ENCODE results near the gene TAF1C. TPM values are rescaled to one million over a fixed set of nuclear protein-coding genes. Genes with fewer than 3 reads are reported as not detected.

The TAF1C gene
- total RNA-seq (2021) (40.2 and 43.0 TPM in 2 replicates), Bru-seq, nascent RNA (percentile 60 among the genes with signal in this experiment), BruChase-seq, experiment 1, labeled RNA remaining after a 2-hour chase (percentile 74 among the genes with signal in this experiment), BruChase-seq, experiment 2, labeled RNA remaining after a 6-hour chase (percentile 83 among the genes with signal in this experiment)
- long read RNA-seq, transcript TAF1C-216 (15 exons, 2,972 nt): major isoform, 5 of 59 reads
- long read RNA-seq, partial matches to known transcripts: 8 of 59 reads
- long read RNA-seq, other reads (novel, unspliced or antisense): 37 of 59 reads

DNA sequence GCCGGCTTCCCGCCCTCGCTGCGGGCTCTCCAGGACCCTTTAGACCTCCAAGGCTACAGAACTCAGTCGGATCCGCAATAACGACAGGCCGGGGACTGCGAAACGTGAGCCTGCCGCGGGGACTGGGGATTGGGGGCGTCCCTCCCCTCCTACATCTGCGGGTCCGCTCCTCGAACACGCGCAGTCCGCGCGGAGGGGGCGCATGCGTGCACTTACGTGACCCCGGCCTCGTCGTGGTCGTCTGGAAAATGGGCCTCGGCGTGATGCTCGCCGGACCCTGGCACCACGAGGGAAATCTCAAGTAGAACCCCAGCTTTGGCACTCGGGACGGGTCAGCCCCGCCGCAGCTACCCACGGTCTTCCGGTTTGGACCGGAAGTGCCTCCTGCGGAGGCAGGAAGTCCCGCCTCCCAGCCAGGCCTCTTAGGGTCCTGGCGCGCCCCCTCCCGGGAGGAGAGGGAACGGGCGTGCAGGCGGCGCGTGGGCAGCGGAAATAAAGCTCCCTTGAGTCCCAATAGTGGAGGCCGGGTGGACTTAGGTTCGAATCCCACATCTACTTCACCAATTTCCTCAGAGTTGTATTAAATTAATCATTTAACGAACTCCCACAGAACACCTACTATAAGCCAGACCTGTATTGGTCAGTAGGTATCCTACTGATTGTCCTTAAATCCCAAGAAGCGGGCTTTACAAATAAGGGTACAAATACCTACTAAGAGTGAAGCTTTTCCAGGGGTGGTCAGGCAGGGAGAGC, at the start of gene TAF1C:
Gene TAF1C (minus strand): TSS at position 373 of the 753 bp plus-strand sequence. CDS start 2,069 bp downstream, outside the sequence.
- intact Hi-C loops (cut with micrococcal nuclease; ENCODE audit: unreplicated experiment): loop anchor here (2.0 kb wide), 1 partner anchor 122 kb away; no protein-coding TSS in a partner anchor

GRCh38 chr16:84234321-84235241, 47.7 kb upstream of the TAF1C start:
- Histone ChIP-seq H3K4me2 (no peak overlapping the region), H3F3A (ENCODE audit: insufficient read depth, low read depth) (peaks cover 3% of the 10 kb centered on the region), H4K20me1 (ENCODE audit: insufficient read depth) (no peaks in the 10 kb centered on the region), H2AFZ (no peak overlapping the region), H3K4me3 (no peak overlapping the region), H3K9me2 (ENCODE audit: insufficient read depth) (no peaks in the 10 kb centered on the region), H3K79me2 (ENCODE audit: low read depth) (no peaks in the 10 kb centered on the region), H3K9me3 (ENCODE audit: insufficient read depth, low read depth) (no peaks in the 10 kb centered on the region), H3K27me3 (ENCODE audit: insufficient read depth, low read depth) (no peaks in the 10 kb centered on the region), H3K4me1 (replicated peaks; ENCODE audit: insufficient read depth) (no peaks in the 10 kb centered on the region), H3K27ac (no peak overlapping the region), H3K36me3 (ENCODE audit: low read depth) (no peaks in the 10 kb centered on the region)
- CTCF ChIA-PET: no interaction called here
- intact Hi-C loops (cut with micrococcal nuclease; ENCODE audit: unreplicated experiment): no loop called here
- POLR2A ChIA-PET (ENCODE audit: unreplicated experiment): no interaction called here
- peak in 1 of 2 experiments; percentile 6 for DNase-seq
- no TSS peak for BruUV-seq (replicated peaks)
- TF ChIP-seq, protein P1, sequence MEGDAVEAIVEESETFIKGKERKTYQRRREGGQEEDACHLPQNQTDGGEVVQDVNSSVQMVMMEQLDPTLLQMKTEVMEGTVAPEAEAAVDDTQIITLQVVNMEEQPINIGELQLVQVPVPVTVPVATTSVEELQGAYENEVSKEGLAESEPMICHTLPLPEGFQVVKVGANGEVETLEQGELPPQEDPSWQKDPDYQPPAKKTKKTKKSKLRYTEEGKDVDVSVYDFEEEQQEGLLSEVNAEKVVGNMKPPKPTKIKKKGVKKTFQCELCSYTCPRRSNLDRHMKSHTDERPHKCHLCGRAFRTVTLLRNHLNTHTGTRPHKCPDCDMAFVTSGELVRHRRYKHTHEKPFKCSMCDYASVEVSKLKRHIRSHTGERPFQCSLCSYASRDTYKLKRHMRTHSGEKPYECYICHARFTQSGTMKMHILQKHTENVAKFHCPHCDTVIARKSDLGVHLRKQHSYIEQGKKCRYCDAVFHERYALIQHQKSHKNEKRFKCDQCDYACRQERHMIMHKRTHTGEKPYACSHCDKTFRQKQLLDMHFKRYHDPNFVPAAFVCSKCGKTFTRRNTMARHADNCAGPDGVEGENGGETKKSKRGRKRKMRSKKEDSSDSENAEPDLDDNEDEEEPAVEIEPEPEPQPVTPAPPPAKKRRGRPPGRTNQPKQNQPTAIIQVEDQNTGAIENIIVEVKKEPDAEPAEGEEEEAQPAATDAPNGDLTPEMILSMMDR (conservative IDR thresholded peaks at IDR 0.05): no peak
- no peak for TF ChIP-seq EZH2 (IDR thresholded peaks at IDR 0.05; ENCODE audit: low read depth)

More for the DNA sequence above, at the start of gene TAF1C:
- no peak for TF ChIP-seq EZH2 (IDR thresholded peaks at IDR 0.05; ENCODE audit: low read depth)
- TF ChIP-seq, protein P1 (conservative IDR thresholded peaks at IDR 0.05): peak; percentile 93
- TSS peak; percentile 48 for BruUV-seq (replicated peaks)
- no peaks in the 10 kb centered on the region; the same call in 1 of the 2 replicates for H3K36me3 ChIP-seq (ENCODE audit: low read depth)
- H4K20me1 ChIP-seq (ENCODE audit: insufficient read depth): peaks cover 3% of the 10 kb centered on the region; the same call in 1 of the 2 replicates
- peaks cover 34% of the 10 kb centered on the region for H3K79me2 ChIP-seq (ENCODE audit: low read depth)
- H3K27me3 ChIP-seq (ENCODE audit: insufficient read depth, low read depth): no peaks in the 10 kb centered on the region
- ChIA-PET POLR2A (ENCODE audit: unreplicated experiment) (interaction anchor here (0.7 kb wide), 1 partner anchor 126 kb away, joined by 6 read pairs; no protein-coding TSS in a partner anchor), CTCF (interaction anchor here (0.6 to 1.2 kb wide), 9 partner anchors 41 to 322 kb away, joined by 3 to 12 read pairs (median 4); partner anchors contain the start of gene MBTPS1)
- peak; percentile 86 to 88 for DNase-seq
- H3K4me3 ChIP-seq: peak within 1 kb of the TSS; percentile 99
- no peaks in the 10 kb centered on the region for H3K9me2 ChIP-seq (ENCODE audit: insufficient read depth)
- no peaks in the 10 kb centered on the region for H3F3A ChIP-seq (ENCODE audit: insufficient read depth, low read depth)
- peaks cover 10% of the 10 kb centered on the region; the same call in 1 of the 2 replicates for H3K4me1 ChIP-seq (replicated peaks; ENCODE audit: insufficient read depth)
- H3K4me2 ChIP-seq: peak within 1 kb of the TSS; percentile 96
- peak within 1 kb of the TSS; percentile 100 for H2AFZ ChIP-seq
- H3K27ac ChIP-seq: no peak within 1 kb of the TSS
- no peaks in the 10 kb centered on the region for H3K9me3 ChIP-seq (ENCODE audit: insufficient read depth, low read depth)

DNA sequence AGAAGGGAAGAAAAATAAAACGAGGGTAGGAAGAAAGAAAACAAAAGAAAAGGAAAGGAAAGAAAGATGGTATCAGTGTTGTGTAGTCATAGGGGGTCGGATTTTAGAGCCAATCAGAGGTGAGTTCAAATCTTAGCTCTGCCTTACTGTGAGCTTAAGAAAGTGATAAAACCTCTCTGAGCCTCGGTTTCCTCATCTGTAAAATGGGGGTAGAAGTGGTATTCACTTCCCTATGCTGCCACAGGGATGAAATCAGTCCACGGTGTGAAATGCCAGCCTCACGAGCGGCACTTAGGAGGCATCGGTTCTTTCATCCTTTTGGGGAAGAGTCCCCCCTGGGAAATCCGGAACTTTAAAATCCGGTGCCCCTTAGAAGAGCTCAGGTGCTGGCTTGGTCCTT, 46.9 kb upstream of the TAF1C start:
- TF ChIP-seq EZH2 (IDR thresholded peaks at IDR 0.05; ENCODE audit: low read depth): no peak
- TF ChIP-seq, protein P1 (conservative IDR thresholded peaks at IDR 0.05): no peak
- CTCF ChIA-PET: no interaction called here
- Histone ChIP-seq H3K27me3 (ENCODE audit: insufficient read depth, low read depth) (no peaks in the 10 kb centered on the region), H4K20me1 (ENCODE audit: insufficient read depth) (no peaks in the 10 kb centered on the region), H3F3A (ENCODE audit: insufficient read depth, low read depth) (peaks cover 11% of the 10 kb centered on the region; the same call in 1 of the 2 replicates), H2AFZ (no peak overlapping the region), H3K4me3 (no peak overlapping the region), H3K4me2 (no peak overlapping the region), H3K27ac (no peak overlapping the region), H3K4me1 (replicated peaks; ENCODE audit: insufficient read depth) (peaks cover 3% of the 10 kb centered on the region), H3K9me3 (ENCODE audit: insufficient read depth, low read depth) (no peaks in the 10 kb centered on the region), H3K79me2 (ENCODE audit: low read depth) (no peaks in the 10 kb centered on the region), H3K9me2 (ENCODE audit: insufficient read depth) (no peaks in the 10 kb centered on the region), H3K36me3 (ENCODE audit: low read depth) (no peaks in the 10 kb centered on the region)
- POLR2A ChIA-PET (ENCODE audit: unreplicated experiment): no interaction called here
- no TSS peak for BruUV-seq (replicated peaks)
- no peak for DNase-seq
- intact Hi-C loops (cut with micrococcal nuclease; ENCODE audit: unreplicated experiment): no loop called here
